GM12878 (cell line): Measurements from ENCODE around the gene ANKRD50. TPM values are rescaled to one million over a fixed set of nuclear protein-coding genes. Genes with fewer than 3 reads are reported as not detected.

Source experiments
- CHD1 ChIP-seq: IDR thresholded peaks from 2 replicates; pipeline ENCODE4 v1.6.1; 2012; ENCODE audit warnings: low read depth, low read length, improper control_type of control experiment
- E2F8 ChIP-seq: fragments of 450-650 bp; IDR thresholded peaks from 2 replicates; pipeline ENCODE4 v1.6.1; 2018; ENCODE audit warnings: mild to moderate bottlenecking, low read depth, moderate library complexity; ENCODE audit not compliant: partially characterized antibody
- GATAD2B ChIP-seq: fragments of 450-650 bp; conservative IDR thresholded peaks from 2 replicates; pipeline ENCODE4 v1.6.1; 2017; ENCODE audit warnings: low read depth, mild to moderate bottlenecking, moderate library complexity
- IRF5 ChIP-seq: fragments of 450-650 bp; IDR thresholded peaks from 2 replicates; pipeline ENCODE4 v1.6.1; 2017; ENCODE audit warnings: borderline replicate concordance
- MLLT1 ChIP-seq: fragments of 450-650 bp; IDR thresholded peaks from 2 replicates; pipeline ENCODE4 v1.6.1; 2016; ENCODE audit warnings: mild to moderate bottlenecking
- MXI1 ChIP-seq: fragments of 150-350 bp; IDR thresholded peaks from 2 replicates; pipeline ENCODE4 v1.6.1; 2011; ENCODE audit warnings: low read depth, mild to moderate bottlenecking, inconsistent platforms, low read length, improper control_type of control experiment
- NFYA ChIP-seq: IDR thresholded peaks from 2 replicates; pipeline ENCODE4 v1.6.1; 2011; ENCODE audit warnings: low read depth, mild to moderate bottlenecking, low read length, improper control_type of control experiment, borderline replicate concordance
- RAD51 ChIP-seq: fragments of 450-650 bp; IDR thresholded peaks from 2 replicates; pipeline ENCODE4 v1.6.1; 2016; ENCODE audit warnings: moderate library complexity, mild to moderate bottlenecking, inconsistent platforms
- SMC3 ChIP-seq: IDR thresholded peaks from 2 replicates; pipeline ENCODE4 v1.6.1; 2011; ENCODE audit warnings: low read length, improper control_type of control experiment, borderline replicate concordance
- ZBTB11 ChIP-seq: fragments of 450-650 bp; formaldehyde crosslinking; IDR thresholded peaks from 2 replicates; pipeline ENCODE4 v1.5.0; 2022; ENCODE audit warnings: mild to moderate bottlenecking, missing genetic modification characterization
- polyA plus RNA-seq, 11 experiments: library from polyadenylated mRNA; depleted of rRNA in 4 of 11; unstranded in 6 of 11; stranded (reverse) in 5 of 11; fragments of >200 nt; fragmentation: Nextera tagmentation in 4 of 11; fragmentation: Illumina TruSeq in 1 of 11; extraction: Ambion mirVana in 4 of 11; extraction: Trizol in 1 of 11; gene quantifications; 1 replicate in 1 of 11; 2 replicates in 10 of 11; pipeline versions ENCODE4 v1.2.1 to v1.2.3, GENCODE V29; 2011 to 2016; ENCODE audit warnings: inconsistent platforms in 2 of 11, missing spikeins in 2 of 11, low read depth in 1 of 11
- total RNA-seq, 4 experiments: library from RNA; depleted of rRNA in 3 of 4; stranded (reverse); fragments of >200 nt in 3 of 4; fragmentation: Illumina TruSeq in 1 of 4; extraction: Trizol in 1 of 4; gene quantifications; 2 replicates each; pipeline versions ENCODE4 v1.2.1 to v1.2.3, GENCODE V29; 2013 to 2021

The ANKRD50 gene
- total and polyA plus RNA-seq, 10 of the 15 experiments (the other 5 are each of a cell fraction or from before 2014, with no cell fraction given): under 0.01 to 0.10 (median 0.03) TPM; not detected in 1

GRCh38 chr4:124748965-124749364, 36.4 kb upstream of the ANKRD50 start (continued):
- TF ChIP-seq E2F8 (no peak), GATAD2B (no peak), IRF5 (no peak), CHD1 (no peak), MLLT1 (no peak), MXI1 (no peak), SMC3 (no peak), NFYA (no peak), ZBTB11 (CRISPR knock-in tag) (no peak), RAD51 (no peak)
